Measurements from ENCODE around the gene CLDN10. TPM values are rescaled to one million over a fixed set of nuclear protein-coding genes. Genes with fewer than 3 reads are reported as not detected.

CLDN10 gene
- total RNA-seq, 1 donor: not detected

DNA sequence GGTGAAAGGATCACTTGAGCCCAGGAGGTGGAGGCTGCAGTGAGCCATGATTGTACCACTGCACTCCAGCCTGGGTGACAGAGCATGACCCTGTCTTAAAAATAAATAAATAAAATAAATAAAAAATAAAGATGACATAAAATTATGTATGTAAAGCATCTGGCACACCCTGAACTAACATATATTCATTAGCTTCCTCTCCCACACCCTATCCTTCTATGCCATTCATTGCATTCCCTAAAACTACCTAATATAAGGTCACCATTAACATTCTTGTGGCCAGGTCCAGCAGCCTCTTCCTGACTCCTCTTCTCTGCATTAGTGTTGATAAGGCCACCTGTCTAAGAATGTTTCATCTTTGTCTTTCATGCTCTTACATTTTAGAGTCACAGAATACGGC lies 44.5 kb upstream of the CLDN10 start:
- no peak overlapping the region for H2AFZ ChIP-seq (ENCODE audit: low read length)
- H4K20me1 ChIP-seq (ENCODE audit: insufficient read depth, low read length): no peaks in the 10 kb centered on the region
- H3K36me3 ChIP-seq (ENCODE audit: insufficient read depth, low read length): no peaks in the 10 kb centered on the region
- no peak overlapping the region for H3K4me2 ChIP-seq (ENCODE audit: insufficient read depth, low read length)
- peaks cover 15% of the 10 kb centered on the region for H3K4me1 ChIP-seq (ENCODE audit: insufficient read depth, low read length)
- no peak for DNase-seq (ENCODE audit: insufficient read length, low spot score, missing footprints)
- H3K79me2 ChIP-seq (ENCODE audit: insufficient read depth, low read length): no peaks in the 10 kb centered on the region
- peaks cover 24% of the 10 kb centered on the region for H3K27me3 ChIP-seq (ENCODE audit: insufficient read depth, low read length)
- TF ChIP-seq, protein P1, sequence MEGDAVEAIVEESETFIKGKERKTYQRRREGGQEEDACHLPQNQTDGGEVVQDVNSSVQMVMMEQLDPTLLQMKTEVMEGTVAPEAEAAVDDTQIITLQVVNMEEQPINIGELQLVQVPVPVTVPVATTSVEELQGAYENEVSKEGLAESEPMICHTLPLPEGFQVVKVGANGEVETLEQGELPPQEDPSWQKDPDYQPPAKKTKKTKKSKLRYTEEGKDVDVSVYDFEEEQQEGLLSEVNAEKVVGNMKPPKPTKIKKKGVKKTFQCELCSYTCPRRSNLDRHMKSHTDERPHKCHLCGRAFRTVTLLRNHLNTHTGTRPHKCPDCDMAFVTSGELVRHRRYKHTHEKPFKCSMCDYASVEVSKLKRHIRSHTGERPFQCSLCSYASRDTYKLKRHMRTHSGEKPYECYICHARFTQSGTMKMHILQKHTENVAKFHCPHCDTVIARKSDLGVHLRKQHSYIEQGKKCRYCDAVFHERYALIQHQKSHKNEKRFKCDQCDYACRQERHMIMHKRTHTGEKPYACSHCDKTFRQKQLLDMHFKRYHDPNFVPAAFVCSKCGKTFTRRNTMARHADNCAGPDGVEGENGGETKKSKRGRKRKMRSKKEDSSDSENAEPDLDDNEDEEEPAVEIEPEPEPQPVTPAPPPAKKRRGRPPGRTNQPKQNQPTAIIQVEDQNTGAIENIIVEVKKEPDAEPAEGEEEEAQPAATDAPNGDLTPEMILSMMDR (IDR thresholded peaks at IDR 0.05; ENCODE audit: extremely low read depth, low read depth, low read length): no peak
- no peak overlapping the region for H3K4me3 ChIP-seq (ENCODE audit: insufficient read depth, low read length)
- H3K27ac ChIP-seq (ENCODE audit: low read depth, low read length): no peak overlapping the region
- H3K9me3 ChIP-seq (ENCODE audit: low read depth, low read length): no peaks in the 10 kb centered on the region

DNA sequence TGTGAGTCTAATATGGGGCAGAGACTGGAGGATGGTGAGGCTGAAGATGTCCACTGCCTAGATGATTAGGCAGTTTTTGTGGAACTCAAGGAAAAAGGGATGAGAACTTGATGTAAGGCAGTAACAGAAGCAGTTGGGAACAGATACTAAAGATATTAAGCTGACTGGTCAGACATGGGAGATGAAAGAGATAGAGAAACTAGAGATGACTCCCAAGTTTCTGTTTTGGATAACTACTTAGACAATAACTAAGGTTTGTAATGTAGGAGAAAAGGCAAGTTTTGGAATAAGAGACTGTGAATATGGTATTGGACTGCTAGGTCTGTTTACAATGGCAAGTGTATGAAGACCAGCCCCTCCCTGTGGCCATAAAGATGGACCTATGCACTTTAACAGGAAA lies 43.5 kb upstream of the CLDN10 start:
- TF ChIP-seq, protein P1 (IDR thresholded peaks at IDR 0.05; ENCODE audit: extremely low read depth, low read depth, low read length): no peak
- Histone ChIP-seq H3K4me3 (ENCODE audit: insufficient read depth, low read length) (peak overlapping the region; percentile 42), H3K27ac (ENCODE audit: low read depth, low read length) (no peak overlapping the region), H3K4me2 (ENCODE audit: insufficient read depth, low read length) (peak overlapping the region; percentile 70), H3K36me3 (ENCODE audit: insufficient read depth, low read length) (no peaks in the 10 kb centered on the region), H4K20me1 (ENCODE audit: insufficient read depth, low read length) (no peaks in the 10 kb centered on the region), H2AFZ (ENCODE audit: low read length) (no peak overlapping the region), H3K79me2 (ENCODE audit: insufficient read depth, low read length) (no peaks in the 10 kb centered on the region), H3K27me3 (ENCODE audit: insufficient read depth, low read length) (peaks cover 28% of the 10 kb centered on the region), H3K4me1 (ENCODE audit: insufficient read depth, low read length) (peaks cover 15% of the 10 kb centered on the region), H3K9me3 (ENCODE audit: low read depth, low read length) (no peaks in the 10 kb centered on the region)
- DNase-seq (ENCODE audit: insufficient read length, low spot score, missing footprints): no peak

DNA sequence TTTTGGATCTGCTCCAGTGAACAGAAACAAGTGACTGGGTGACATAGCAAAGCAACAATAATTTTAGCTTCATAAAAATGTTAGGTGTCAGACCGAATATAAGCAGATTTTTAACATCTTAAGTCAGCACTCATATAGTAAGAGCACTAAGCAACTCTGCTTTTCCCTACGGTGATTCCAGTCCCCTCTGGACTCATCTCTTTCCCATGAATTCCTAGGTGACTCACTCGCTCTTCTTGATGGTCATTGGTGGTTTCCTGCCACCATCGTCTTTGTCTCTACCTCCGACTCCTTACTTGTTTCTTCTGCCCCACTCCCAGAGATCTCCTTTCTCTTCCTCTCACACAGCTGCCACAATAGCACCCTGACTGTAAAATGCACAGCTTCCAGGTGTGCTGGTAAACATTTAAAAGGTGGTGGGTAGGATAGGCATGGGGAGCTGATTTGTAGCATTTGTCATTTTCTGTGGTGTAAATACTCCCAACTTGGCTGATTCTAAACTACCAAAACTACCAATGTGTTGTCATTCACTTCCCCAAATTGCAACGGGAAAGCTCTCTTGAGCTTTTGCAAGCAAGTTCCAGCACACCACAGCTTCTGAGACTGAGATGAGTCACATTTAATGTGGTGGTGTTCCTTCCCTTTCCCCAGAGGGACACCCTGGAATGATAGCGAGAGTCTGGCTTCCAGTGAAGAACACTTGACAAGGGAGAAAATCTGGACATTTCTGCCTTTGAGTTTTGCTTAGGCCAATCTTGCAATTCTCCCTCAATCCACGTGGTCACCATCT lies 42.8 kb upstream of the CLDN10 start:
- Histone ChIP-seq H3K9me3 (ENCODE audit: low read depth, low read length) (no peaks in the 10 kb centered on the region), H3K4me2 (ENCODE audit: insufficient read depth, low read length) (peak overlapping the region; percentile 70), H2AFZ (ENCODE audit: low read length) (no peak overlapping the region), H4K20me1 (ENCODE audit: insufficient read depth, low read length) (no peaks in the 10 kb centered on the region), H3K4me3 (ENCODE audit: insufficient read depth, low read length) (peak overlapping the region; percentile 42), H3K27ac (ENCODE audit: low read depth, low read length) (peak overlapping the region; percentile 36), H3K27me3 (ENCODE audit: insufficient read depth, low read length) (peaks cover 33% of the 10 kb centered on the region), H3K36me3 (ENCODE audit: insufficient read depth, low read length) (no peaks in the 10 kb centered on the region), H3K79me2 (ENCODE audit: insufficient read depth, low read length) (no peaks in the 10 kb centered on the region), H3K4me1 (ENCODE audit: insufficient read depth, low read length) (peaks cover 15% of the 10 kb centered on the region)
- TF ChIP-seq, protein P1 (IDR thresholded peaks at IDR 0.05; ENCODE audit: extremely low read depth, low read depth, low read length): no peak
- peak; percentile 51 for DNase-seq (ENCODE audit: insufficient read length, low spot score, missing footprints)

DNA sequence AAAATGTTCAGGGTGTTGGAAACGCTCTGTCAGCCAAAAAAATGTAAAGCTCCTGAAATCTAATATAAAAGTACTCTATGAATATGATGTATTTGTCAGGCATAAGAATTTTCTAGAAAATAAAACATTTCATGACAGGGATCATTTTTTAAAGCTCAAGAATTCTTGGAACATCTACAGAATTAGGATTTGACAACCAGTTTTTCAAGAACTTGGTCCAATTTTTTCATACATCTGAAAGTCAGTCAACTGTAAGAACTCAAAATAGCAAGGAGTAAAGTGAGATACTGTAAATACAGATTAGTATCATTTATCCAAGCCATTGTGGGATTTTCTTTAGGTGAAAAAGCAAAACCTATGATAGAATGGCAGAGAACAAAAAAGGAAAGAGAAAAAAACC lies 41.6 kb upstream of the CLDN10 start:
- H3K27me3 ChIP-seq (ENCODE audit: insufficient read depth, low read length): peaks cover 36% of the 10 kb centered on the region
- TF ChIP-seq, protein P1 (IDR thresholded peaks at IDR 0.05; ENCODE audit: extremely low read depth, low read depth, low read length): no peak
- no peaks in the 10 kb centered on the region for H3K9me3 ChIP-seq (ENCODE audit: low read depth, low read length)
- H3K79me2 ChIP-seq (ENCODE audit: insufficient read depth, low read length): no peaks in the 10 kb centered on the region
- H2AFZ ChIP-seq (ENCODE audit: low read length): no peak overlapping the region
- peaks cover 15% of the 10 kb centered on the region for H3K4me1 ChIP-seq (ENCODE audit: insufficient read depth, low read length)
- no peak for DNase-seq (ENCODE audit: insufficient read length, low spot score, missing footprints)
- no peaks in the 10 kb centered on the region for H3K36me3 ChIP-seq (ENCODE audit: insufficient read depth, low read length)
- no peak overlapping the region for H3K27ac ChIP-seq (ENCODE audit: low read depth, low read length)
- H4K20me1 ChIP-seq (ENCODE audit: insufficient read depth, low read length): no peaks in the 10 kb centered on the region
- no peak overlapping the region for H3K4me2 ChIP-seq (ENCODE audit: insufficient read depth, low read length)
- no peak overlapping the region for H3K4me3 ChIP-seq (ENCODE audit: insufficient read depth, low read length)

Data from osteoblast (primary cell).